Calu3 (cell line): ENCODE results near the gene SH3BP1. TPM values are rescaled to one million over a fixed set of nuclear protein-coding genes. Genes with fewer than 3 reads are reported as not detected.

Experiments
- BruUV-seq: library from RNA; stranded (reverse); fragments of 400-500 nt; replicated peaks from 2 replicates; lab custom pipeline; 2021; lab: Mats Ljungman, UMichigan
- CTCF ChIA-PET: fragments of 300-600 bp; sonication (Branson Sonifier 250); formaldehyde crosslinking; loops from one replicate; lab custom pipeline; 2022; ENCODE audit warnings: antibody characterized with exemption; lab: Charles Lee
- DNase-seq: peaks from one replicate; pipeline ENCODE4 v3.0.0; 2022
- H3K27ac Mint-ChIP-seq: one replicate; pipeline ENCODE4 v1.8.0; 2022; ENCODE audit warnings: mixed read lengths; ENCODE audit not compliant: unreplicated experiment
- H3K27me3 Mint-ChIP-seq: one replicate; pipeline ENCODE4 v1.8.0; 2022; ENCODE audit warnings: mixed read lengths; ENCODE audit not compliant: unreplicated experiment
- H3K36me3 Mint-ChIP-seq: one replicate; pipeline ENCODE4 v1.8.0; 2022; ENCODE audit warnings: mild to moderate bottlenecking, moderate library complexity, mixed read lengths; ENCODE audit not compliant: insufficient read depth, unreplicated experiment
- H3K4me1 Mint-ChIP-seq: one replicate; pipeline ENCODE4 v1.8.0; 2022; ENCODE audit warnings: mild to moderate bottlenecking, low read depth, mixed read lengths; ENCODE audit not compliant: unreplicated experiment
- H3K4me3 Mint-ChIP-seq: one replicate; pipeline ENCODE4 v1.8.0; 2022; ENCODE audit warnings: mild to moderate bottlenecking, low read depth, moderate library complexity, mixed read lengths; ENCODE audit not compliant: unreplicated experiment
- H3K9me3 Mint-ChIP-seq: one replicate; pipeline ENCODE4 v1.8.0; 2022; ENCODE audit warnings: low read depth, mixed read lengths; ENCODE audit not compliant: unreplicated experiment
- intact Hi-C: fragments of 100-400 bp; cut with micrococcal nuclease; formaldehyde crosslinking; loops from one replicate; pipeline ENCODE4 v1.10.0; 2022; ENCODE audit not compliant: unreplicated experiment
- total RNA-seq: library from RNA; stranded (reverse); gene quantifications from 2 replicates; pipeline ENCODE4 v1.2.3, GENCODE V29; 2022
- TF ChIP-seq, protein P1 (sequence below): fragments of 200-600 bp; IDR thresholded peaks from one replicate; pipeline ENCODE4 v1.8.0; 2022; ENCODE audit warnings: antibody characterized with exemption; ENCODE audit not compliant: unreplicated experiment

The SH3BP1 gene
- total RNA-seq, 1 experiment from 2014 or later: 17.6 TPM

DNA sequence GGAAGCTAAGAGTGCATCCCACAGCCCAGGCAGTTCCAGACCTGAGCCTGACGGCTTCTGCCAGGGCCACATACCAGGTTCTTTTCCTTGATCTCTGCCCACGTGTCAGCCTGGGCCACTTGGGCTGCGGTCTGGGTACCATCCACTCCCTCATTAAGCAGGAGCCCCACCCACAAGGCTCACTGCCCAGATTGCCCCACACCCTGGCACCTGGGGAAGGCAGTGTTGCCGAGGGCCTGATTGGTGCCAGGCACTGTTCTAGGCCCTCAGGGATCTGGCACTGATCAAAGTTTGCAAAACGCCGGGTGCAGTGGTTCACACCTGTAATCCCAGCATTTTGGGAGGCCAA is 15.5 kb upstream of the SH3BP1 start:
- TF ChIP-seq, protein P1, sequence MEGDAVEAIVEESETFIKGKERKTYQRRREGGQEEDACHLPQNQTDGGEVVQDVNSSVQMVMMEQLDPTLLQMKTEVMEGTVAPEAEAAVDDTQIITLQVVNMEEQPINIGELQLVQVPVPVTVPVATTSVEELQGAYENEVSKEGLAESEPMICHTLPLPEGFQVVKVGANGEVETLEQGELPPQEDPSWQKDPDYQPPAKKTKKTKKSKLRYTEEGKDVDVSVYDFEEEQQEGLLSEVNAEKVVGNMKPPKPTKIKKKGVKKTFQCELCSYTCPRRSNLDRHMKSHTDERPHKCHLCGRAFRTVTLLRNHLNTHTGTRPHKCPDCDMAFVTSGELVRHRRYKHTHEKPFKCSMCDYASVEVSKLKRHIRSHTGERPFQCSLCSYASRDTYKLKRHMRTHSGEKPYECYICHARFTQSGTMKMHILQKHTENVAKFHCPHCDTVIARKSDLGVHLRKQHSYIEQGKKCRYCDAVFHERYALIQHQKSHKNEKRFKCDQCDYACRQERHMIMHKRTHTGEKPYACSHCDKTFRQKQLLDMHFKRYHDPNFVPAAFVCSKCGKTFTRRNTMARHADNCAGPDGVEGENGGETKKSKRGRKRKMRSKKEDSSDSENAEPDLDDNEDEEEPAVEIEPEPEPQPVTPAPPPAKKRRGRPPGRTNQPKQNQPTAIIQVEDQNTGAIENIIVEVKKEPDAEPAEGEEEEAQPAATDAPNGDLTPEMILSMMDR: no peak
- Mint-ChIP-seq H3K4me3 (no peak overlapping the region), H3K27ac (no peak overlapping the region), H3K4me1 (no peaks in the 10 kb centered on the region), H3K36me3 (peaks cover 44% of the 10 kb centered on the region), H3K9me3 (no peaks in the 10 kb centered on the region), H3K27me3 (no peaks in the 10 kb centered on the region)
- BruUV-seq: no TSS peak
- intact Hi-C loops: no loop called here
- CTCF ChIA-PET: no interaction called here
- no peak for DNase-seq

DNA sequence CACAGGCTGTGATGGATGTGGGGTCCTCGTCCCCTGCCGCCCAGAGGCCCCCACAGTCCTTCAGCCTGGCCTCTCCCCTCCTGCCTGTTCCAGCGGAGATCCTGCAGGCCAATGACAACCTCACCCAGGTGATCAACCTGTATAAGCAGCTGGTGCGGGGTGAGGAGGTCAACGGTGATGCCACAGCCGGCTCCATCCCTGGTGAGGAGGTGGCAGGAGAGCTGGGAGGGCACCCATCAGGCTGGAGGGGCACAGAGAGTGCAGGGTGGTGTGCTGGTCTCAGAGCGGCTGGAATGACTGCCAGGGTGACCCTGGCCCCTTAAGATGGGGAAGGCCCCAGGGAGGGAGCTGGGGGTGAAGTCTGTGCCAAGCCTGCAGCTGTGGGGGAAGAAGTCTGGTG is 14.6 kb upstream of the SH3BP1 start:
- H3K36me3 Mint-ChIP-seq: peaks cover 39% of the 10 kb centered on the region
- H3K27me3 Mint-ChIP-seq: no peaks in the 10 kb centered on the region
- no peak overlapping the region for H3K4me3 Mint-ChIP-seq
- H3K4me1 Mint-ChIP-seq: no peaks in the 10 kb centered on the region
- H3K27ac Mint-ChIP-seq: no peak overlapping the region
- CTCF ChIA-PET: interaction anchor here (1.5 kb wide), 1 partner anchor 67 kb away, joined by 3 read pairs; no protein-coding TSS in a partner anchor
- DNase-seq: no peak
- no peaks in the 10 kb centered on the region for H3K9me3 Mint-ChIP-seq
- intact Hi-C loops: no loop called here
- TF ChIP-seq, protein P1: no peak
- BruUV-seq: no TSS peak

DNA sequence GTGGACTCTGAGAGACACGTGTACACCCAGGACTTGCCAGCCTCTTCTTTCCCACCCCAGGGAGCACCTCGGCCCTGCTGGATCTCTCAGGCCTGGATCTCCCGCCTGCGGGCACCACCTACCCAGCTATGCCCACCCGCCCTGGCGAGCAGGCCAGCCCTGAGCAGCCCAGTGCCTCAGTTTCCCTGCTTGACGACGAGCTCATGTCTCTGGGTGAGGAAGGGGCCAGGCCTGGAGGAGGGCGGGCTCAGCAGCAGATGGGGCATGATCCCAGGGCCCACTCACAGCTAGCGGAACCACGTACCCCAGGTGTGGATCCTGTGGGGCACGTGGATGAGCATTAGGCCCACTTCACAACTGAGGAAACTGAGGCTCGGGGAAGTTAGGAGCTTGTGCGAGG is 13.7 kb upstream of the SH3BP1 start:
- TF ChIP-seq, protein P1: no peak
- no peaks in the 10 kb centered on the region for H3K27me3 Mint-ChIP-seq
- H3K36me3 Mint-ChIP-seq: peaks cover 35% of the 10 kb centered on the region
- no TSS peak for BruUV-seq
- CTCF ChIA-PET: interaction anchor here (0.6 to 1.5 kb wide), 2 partner anchors 15 to 68 kb away, joined by 3 read pairs; no protein-coding TSS in a partner anchor
- no peaks in the 10 kb centered on the region for H3K4me1 Mint-ChIP-seq
- no peak overlapping the region for H3K4me3 Mint-ChIP-seq
- intact Hi-C loops: no loop called here
- no peak for DNase-seq
- no peaks in the 10 kb centered on the region for H3K9me3 Mint-ChIP-seq
- H3K27ac Mint-ChIP-seq: no peak overlapping the region

DNA sequence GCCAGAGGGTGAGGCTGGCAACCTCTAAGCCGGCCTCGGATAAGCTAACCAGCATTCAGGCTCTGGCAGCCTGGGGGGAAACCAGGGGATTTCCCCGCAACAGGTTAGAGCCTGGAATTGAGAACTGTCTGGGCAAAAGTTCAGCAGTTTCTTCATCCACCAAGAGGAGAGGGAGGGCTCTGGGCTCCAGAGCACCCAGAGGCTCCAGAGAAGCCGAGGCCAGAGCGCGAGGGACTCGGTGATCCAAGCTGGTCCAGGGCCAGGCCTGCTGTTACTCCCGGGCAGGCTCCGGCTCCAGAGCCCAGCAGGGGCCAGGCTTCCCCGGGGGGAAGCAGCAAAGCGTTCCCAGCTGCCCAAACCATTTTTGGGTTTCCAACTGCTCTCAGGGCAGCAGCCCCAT is 13.3 kb upstream of the SH3BP1 start:
- Mint-ChIP-seq H3K4me3 (no peak overlapping the region), H3K27me3 (no peaks in the 10 kb centered on the region), H3K36me3 (peaks cover 35% of the 10 kb centered on the region), H3K4me1 (no peaks in the 10 kb centered on the region), H3K9me3 (no peaks in the 10 kb centered on the region), H3K27ac (no peak overlapping the region)
- BruUV-seq: no TSS peak
- intact Hi-C loops: no loop called here
- TF ChIP-seq, protein P1: no peak
- DNase-seq: no peak
- CTCF ChIA-PET: interaction anchor here (0.6 to 1.5 kb wide), 2 partner anchors 15 to 69 kb away, joined by 3 read pairs; no protein-coding TSS in a partner anchor
